Activated CD8-positive, alpha-beta T cell treated with anti-CD3 and anti-CD28 coated beads for 36 hours (primary cell): ENCODE results near the gene ACTN4. TPM values are rescaled to one million over a fixed set of nuclear protein-coding genes. Genes with fewer than 3 reads are reported as not detected.
"Not testable (repeated sequence)": the region's sequence is repeated elsewhere in the genome, so short reads cannot be mapped to it uniquely, and the experiment has no call there.

Experiments
- ATAC-seq: fragments of 200-7000 bp; cut with Tn5 transposase; one replicate; pipeline ENCODE4 v1.10.0; 2021; ENCODE audit warnings: mild to moderate bottlenecking, moderate library complexity
- CTCF ChIA-PET: fragments of 350-600 bp; sonication (Branson Sonifier 250); formaldehyde crosslinking; loops from one replicate; lab custom pipeline; 2021; ENCODE audit warnings: antibody characterized with exemption; lab: Charles Lee
- POLR2A ChIA-PET: fragments of 350-600 bp; sonication (Branson Sonifier 250); formaldehyde crosslinking; loops from one replicate; lab custom pipeline; 2021; ENCODE audit warnings: antibody characterized with exemption; lab: Charles Lee
- DNase-seq: peaks from one replicate; pipeline ENCODE4 v3.0.0-alpha.2; 2020
- H3K27ac Mint-ChIP-seq: one replicate; pipeline ENCODE4 v1.8.0; 2021; ENCODE audit warnings: mild to moderate bottlenecking, mixed read lengths
- H3K27me3 Mint-ChIP-seq: one replicate; pipeline ENCODE4 v1.8.0; 2021; ENCODE audit warnings: mixed read lengths
- H3K36me3 Mint-ChIP-seq: one replicate; pipeline ENCODE4 v1.8.0; 2021; ENCODE audit warnings: low read depth, mixed read lengths
- H3K4me1 Mint-ChIP-seq: one replicate; pipeline ENCODE4 v1.8.0; 2021; ENCODE audit warnings: low read depth, mixed read lengths
- H3K4me3 Mint-ChIP-seq: one replicate; pipeline ENCODE4 v1.8.0; 2021; ENCODE audit warnings: mild to moderate bottlenecking, moderate library complexity, mixed read lengths
- H3K9me3 Mint-ChIP-seq: one replicate; pipeline ENCODE4 v1.8.0; 2021; ENCODE audit warnings: mixed read lengths
- intact Hi-C: fragments of 100-400 bp; cut with micrococcal nuclease; formaldehyde crosslinking; loops from one replicate; pipeline ENCODE4 v1.10.0; 2022
- total RNA-seq, 2 experiments: library from RNA; stranded (reverse); gene quantifications; one replicate each; pipeline ENCODE4 v1.2.3, GENCODE V29; 2021
- TF ChIP-seq, protein P1 (sequence below): fragments of 200-600 bp; IDR thresholded peaks from one replicate; pipeline ENCODE4 v1.8.0; 2022; ENCODE audit warnings: antibody characterized with exemption, mild to moderate bottlenecking

Gene ACTN4
- 100 to 1,000 TPM; 183 to 189 TPM for total RNA-seq

DNA sequence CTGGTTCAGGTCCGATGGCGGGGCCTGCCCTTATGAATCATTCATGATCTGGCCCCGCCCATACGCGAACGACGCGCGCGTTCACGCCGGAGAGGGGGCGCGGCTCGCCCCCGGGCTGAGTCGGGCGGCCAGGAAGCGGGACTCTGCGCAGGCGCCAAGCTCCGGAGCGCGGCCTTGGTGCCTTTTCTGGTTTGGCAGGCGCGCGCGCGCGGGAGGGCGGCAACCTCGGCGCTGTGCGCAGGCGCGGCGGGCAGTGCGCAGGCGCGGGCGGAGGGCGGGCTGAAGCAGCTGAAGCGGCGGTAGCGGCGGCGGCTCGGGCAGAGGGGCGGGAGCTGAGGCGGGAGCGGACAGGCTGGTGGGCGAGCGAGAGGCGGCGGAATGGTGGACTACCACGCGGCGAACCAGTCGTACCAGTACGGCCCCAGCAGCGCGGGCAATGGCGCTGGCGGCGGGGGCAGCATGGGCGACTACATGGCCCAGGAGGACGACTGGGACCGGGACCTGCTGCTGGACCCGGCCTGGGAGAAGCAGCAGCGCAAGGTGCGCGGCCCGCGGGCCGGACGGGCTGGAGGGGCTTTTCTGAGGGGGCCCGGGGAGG lies at the start of gene ACTN4:
Gene ACTN4 (plus strand): TSS at position 282 of the 598 bp plus-strand sequence. CDS start 97 bp downstream, at position 379.
- ChIA-PET POLR2A (interaction anchor here (0.6 to 2.0 kb wide), 7 partner anchors 10 to 230 kb away, joined by 3 to 5 read pairs (median 4); partner anchors contain the start of gene EIF3K), CTCF (interaction anchor here (1.0 to 2.5 kb wide), 8 partner anchors 9 to 282 kb away, joined by 3 to 16 read pairs (median 4); partner anchors contain the start of genes EIF3K, FAM98C, MRPS12 and SARS2)
- H3K27ac Mint-ChIP-seq, result peak within 1 kb of the TSS; percentile 87
- no peaks in the 10 kb centered on the region for H3K9me3 Mint-ChIP-seq
- H3K27me3 Mint-ChIP-seq, result peaks cover 10% of the 10 kb centered on the region
- peak; percentile 95 for ATAC-seq
- H3K36me3 Mint-ChIP-seq, result peaks cover 13% of the 10 kb centered on the region
- intact Hi-C loops, result loop anchor here (5.0 kb wide), 1 partner anchor 40 kb away; no protein-coding TSS in a partner anchor
- DNase-seq, result peak; percentile 99
- peak within 1 kb of the TSS; percentile 97 for H3K4me3 Mint-ChIP-seq
- TF ChIP-seq, protein P1, sequence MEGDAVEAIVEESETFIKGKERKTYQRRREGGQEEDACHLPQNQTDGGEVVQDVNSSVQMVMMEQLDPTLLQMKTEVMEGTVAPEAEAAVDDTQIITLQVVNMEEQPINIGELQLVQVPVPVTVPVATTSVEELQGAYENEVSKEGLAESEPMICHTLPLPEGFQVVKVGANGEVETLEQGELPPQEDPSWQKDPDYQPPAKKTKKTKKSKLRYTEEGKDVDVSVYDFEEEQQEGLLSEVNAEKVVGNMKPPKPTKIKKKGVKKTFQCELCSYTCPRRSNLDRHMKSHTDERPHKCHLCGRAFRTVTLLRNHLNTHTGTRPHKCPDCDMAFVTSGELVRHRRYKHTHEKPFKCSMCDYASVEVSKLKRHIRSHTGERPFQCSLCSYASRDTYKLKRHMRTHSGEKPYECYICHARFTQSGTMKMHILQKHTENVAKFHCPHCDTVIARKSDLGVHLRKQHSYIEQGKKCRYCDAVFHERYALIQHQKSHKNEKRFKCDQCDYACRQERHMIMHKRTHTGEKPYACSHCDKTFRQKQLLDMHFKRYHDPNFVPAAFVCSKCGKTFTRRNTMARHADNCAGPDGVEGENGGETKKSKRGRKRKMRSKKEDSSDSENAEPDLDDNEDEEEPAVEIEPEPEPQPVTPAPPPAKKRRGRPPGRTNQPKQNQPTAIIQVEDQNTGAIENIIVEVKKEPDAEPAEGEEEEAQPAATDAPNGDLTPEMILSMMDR, result no peak
- H3K4me1 Mint-ChIP-seq, result peaks cover 40% of the 10 kb centered on the region

DNA sequence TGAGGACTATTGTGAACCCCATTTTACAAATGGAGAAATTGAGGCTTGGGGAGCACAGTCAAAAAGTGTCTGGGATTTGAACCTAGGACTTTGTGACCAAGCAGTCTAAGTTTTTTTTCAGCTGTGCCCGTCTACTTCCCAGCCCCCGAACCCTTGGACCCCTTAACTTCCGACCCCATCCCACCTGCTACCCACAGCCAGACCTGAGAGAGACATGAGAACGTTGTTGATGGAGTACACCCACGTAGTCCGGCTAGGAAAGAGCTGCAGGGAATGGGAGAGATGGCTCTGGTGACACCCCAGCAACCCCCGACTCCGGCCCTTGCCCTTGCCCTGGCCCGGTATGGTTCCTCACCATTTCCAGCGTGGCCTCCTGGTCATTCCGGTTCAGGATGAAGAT lies 47.7 kb upstream of the ACTN4 start:
- H3K27ac Mint-ChIP-seq, result no peak overlapping the region
- CTCF ChIA-PET, result no interaction called here
- TF ChIP-seq, protein P1, result no peak
- POLR2A ChIA-PET, result interaction anchor here (0.6 to 1.3 kb wide), 2 partner anchors 14 to 55 kb away, joined by 3 read pairs; no protein-coding TSS in a partner anchor
- peaks cover 5% of the 10 kb centered on the region for H3K4me1 Mint-ChIP-seq
- no peak for DNase-seq
- peaks cover 36% of the 10 kb centered on the region for H3K36me3 Mint-ChIP-seq
- intact Hi-C loops, result no loop called here
- ATAC-seq, result no peak
- no peaks in the 10 kb centered on the region for H3K9me3 Mint-ChIP-seq
- H3K27me3 Mint-ChIP-seq, result no peaks in the 10 kb centered on the region
- H3K4me3 Mint-ChIP-seq, result no peak overlapping the region

DNA sequence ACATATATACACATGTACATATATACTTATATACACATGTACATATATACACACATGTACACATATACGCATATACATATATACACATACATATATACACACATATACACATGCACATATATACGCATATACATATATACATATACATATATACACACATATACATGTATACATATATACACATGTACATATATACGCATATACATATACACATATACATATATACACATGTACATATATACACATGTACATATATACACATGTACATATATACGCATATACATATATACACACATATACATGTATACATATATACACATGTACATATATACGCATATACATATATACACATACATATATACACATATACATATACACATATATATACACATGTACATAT lies 44.6 kb upstream of the ACTN4 start:
- POLR2A ChIA-PET, intact Hi-C loops, CTCF ChIA-PET, H3K4me1 Mint-ChIP-seq, ATAC-seq, H3K27me3 Mint-ChIP-seq, H3K4me3 Mint-ChIP-seq, H3K27ac Mint-ChIP-seq, H3K9me3 Mint-ChIP-seq, DNase-seq: not testable (repeated sequence)
- peaks cover 24% of the 10 kb centered on the region for H3K36me3 Mint-ChIP-seq

DNA sequence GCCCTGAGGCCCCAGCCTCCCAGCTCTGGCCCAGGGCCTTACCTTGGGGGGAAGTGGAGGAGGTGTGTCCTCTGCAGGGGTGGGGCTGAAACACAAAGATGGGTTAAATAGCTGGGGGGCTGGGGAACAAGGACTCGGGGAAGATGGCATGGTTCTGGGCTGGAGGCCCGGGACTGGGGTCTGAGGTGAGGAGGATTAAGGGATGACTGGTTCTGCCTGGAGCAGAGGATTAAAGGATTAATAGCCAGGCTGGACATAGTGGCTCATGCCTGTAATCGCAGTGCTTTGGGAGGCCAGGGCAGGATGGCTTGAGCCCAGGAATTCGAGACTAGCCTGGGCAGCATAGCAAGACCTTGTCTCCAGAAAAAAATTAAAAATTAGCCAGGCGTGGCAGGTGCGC lies 41.3 kb upstream of the ACTN4 start:
- TF ChIP-seq, protein P1, result no peak
- Mint-ChIP-seq H3K4me3 (no peak overlapping the region), H3K9me3 (no peaks in the 10 kb centered on the region), H3K27ac (no peak overlapping the region), H3K36me3 (peaks cover 33% of the 10 kb centered on the region), H3K27me3 (no peaks in the 10 kb centered on the region), H3K4me1 (no peaks in the 10 kb centered on the region)
- CTCF ChIA-PET, result no interaction called here
- POLR2A ChIA-PET, result interaction anchor here (1.2 kb wide), 1 partner anchor 10 kb away, joined by 5 read pairs; no protein-coding TSS in a partner anchor
- ATAC-seq, result no peak
- no peak for DNase-seq
- intact Hi-C loops, result no loop called here

DNA sequence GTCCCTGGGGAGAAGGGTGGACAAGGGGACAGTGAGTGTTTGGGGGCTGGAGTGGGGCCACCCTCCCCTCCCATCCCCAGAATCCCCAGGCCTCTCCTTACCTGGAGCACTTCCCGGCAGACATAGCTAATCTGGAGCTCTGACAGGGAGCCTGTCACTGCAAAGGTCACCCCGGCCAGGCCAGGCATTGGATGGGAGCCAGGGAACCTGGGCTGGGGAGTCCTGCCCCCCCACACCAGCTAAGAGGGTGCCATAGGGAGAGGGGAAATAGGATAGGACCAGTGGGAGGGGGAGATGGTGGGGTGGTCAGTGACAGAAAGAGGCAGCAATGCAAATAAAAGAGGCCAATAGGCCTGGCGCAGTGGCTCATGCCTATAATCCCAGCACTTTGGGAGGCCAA lies 33.2 kb upstream of the ACTN4 start:
- ATAC-seq, result no peak
- no peak for DNase-seq
- H3K4me1 Mint-ChIP-seq, result peaks cover 30% of the 10 kb centered on the region
- no peak overlapping the region for H3K27ac Mint-ChIP-seq
- H3K4me3 Mint-ChIP-seq, result no peak overlapping the region
- TF ChIP-seq, protein P1, result no peak
- peaks cover 47% of the 10 kb centered on the region for H3K36me3 Mint-ChIP-seq
- POLR2A ChIA-PET, result no interaction called here
- H3K27me3 Mint-ChIP-seq, result no peaks in the 10 kb centered on the region
- no peaks in the 10 kb centered on the region for H3K9me3 Mint-ChIP-seq
- CTCF ChIA-PET, result interaction anchor here (1.3 kb wide), 1 partner anchor 20 kb away, joined by 3 read pairs; no protein-coding TSS in a partner anchor
- intact Hi-C loops, result no loop called here
